HG02943 (cell line): ENCODE data around the gene ZNF367.
"Not testable (repeated sequence)": the region's sequence is repeated elsewhere in the genome, so short reads cannot be mapped to it uniquely, and the experiment has no call there.

ENCODE experiments used
- ATAC-seq: cut with Tn5 transposase; IDR thresholded peaks from one replicate; pipeline ENCODE4 v1.9.1; 2021; ENCODE audit warnings: mild to moderate bottlenecking, low read depth, moderate library complexity; ENCODE audit not compliant: unreplicated experiment

The ZNF367 gene

GRCh38 chr9:96375507-96375906, 42.7 kb downstream of the ZNF367 start:
- ATAC-seq: not testable (repeated sequence)

- ATAC-seq: no peak
These were observed 50.2 kb downstream of the ZNF367 start for GRCh38 chr9:96367943-96368342.

- ATAC-seq: no peak
These were observed 54.8 kb downstream of the ZNF367 start for GRCh38 chr9:96363175-96363967.

GRCh38 chr9:96362119-96362518, 56.1 kb downstream of the ZNF367 start:
- not testable (repeated sequence) for ATAC-seq

GRCh38 chr9:96361668-96362067, 56.5 kb downstream of the ZNF367 start:
- no peak for ATAC-seq

- ATAC-seq: no peak
These were observed 57.2 kb downstream of the ZNF367 start for GRCh38 chr9:96360976-96361375.

- ATAC-seq: not testable (repeated sequence)
These were observed 57.6 kb downstream of the ZNF367 start for GRCh38 chr9:96360523-96360922.

- no peak for ATAC-seq
These were observed 67.3 kb downstream of the ZNF367 start for GRCh38 chr9:96350866-96351265.

- no peak for ATAC-seq
These were observed 69.9 kb downstream of the ZNF367 start for GRCh38 chr9:96348261-96348660.

- no peak for ATAC-seq
These were observed 72.6 kb downstream of the ZNF367 start for GRCh38 chr9:96345551-96345950.

- ATAC-seq: no peak
These were observed 73.6 kb downstream of the ZNF367 start for GRCh38 chr9:96344458-96345180.

GRCh38 chr9:96343515-96344360, 74.4 kb downstream of the ZNF367 start:
- no peak for ATAC-seq

GRCh38 chr9:96342571-96343245, 75.5 kb downstream of the ZNF367 start:
- ATAC-seq: no peak

- ATAC-seq: no peak
These were observed 77.5 kb downstream of the ZNF367 start for GRCh38 chr9:96340707-96341106.

GRCh38 chr9:96338299-96338698, 79.9 kb downstream of the ZNF367 start:
- ATAC-seq: no peak
